Pons (tissue), 1 donor: ENCODE measurements around the gene NRXN2.

ENCODE experiments used
- DNase-seq: peaks from one replicate; pipeline ENCODE4 v3.0.0-alpha.2; 2016; ENCODE audit warnings: low spot score

Gene NRXN2

DNA sequence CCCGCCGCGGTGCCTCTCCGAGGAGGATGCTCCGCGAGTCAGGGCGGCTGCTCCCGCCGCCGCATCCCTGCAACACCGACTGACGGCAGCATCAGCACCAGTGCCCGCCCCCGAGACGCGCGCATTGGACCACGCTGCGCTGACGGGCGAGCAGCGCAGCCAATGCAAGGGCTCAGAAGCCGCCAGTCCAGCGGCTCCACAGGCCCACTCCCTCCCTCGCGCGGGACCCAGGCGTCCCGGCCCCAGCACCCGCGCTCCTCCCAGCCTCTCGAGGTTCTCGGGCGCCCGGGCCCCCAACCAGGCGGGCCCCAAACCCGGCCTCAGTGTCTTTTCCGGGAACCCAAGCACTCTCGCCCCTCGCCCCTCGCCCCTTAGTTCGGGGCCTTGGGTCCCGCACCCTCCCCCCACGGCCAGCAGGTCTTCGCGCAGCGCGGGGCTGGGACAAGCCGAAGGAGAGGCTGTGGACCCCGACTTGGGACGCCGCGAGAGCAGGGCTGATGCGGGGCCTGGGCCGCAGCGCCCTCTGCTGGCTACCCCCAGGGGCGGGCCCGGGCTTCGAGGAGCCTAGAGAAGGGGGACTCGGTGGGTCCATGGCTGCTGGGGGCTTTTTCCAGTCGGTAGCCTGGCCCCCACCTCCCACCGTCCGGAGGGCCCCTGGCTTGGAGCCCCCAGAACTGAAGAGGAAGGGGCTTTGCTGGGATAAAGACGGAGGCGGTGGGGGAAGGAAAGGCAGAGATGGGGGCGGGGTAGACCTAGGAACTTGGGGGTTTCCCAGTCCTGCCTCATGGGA is at the start of gene NRXN2:
TSS of gene NRXN2 (minus strand) at position 81 of the 790 bp plus-strand sequence. CDS start 9,498 bp downstream, outside the sequence.
- DNase-seq = peak; percentile 93

DNA sequence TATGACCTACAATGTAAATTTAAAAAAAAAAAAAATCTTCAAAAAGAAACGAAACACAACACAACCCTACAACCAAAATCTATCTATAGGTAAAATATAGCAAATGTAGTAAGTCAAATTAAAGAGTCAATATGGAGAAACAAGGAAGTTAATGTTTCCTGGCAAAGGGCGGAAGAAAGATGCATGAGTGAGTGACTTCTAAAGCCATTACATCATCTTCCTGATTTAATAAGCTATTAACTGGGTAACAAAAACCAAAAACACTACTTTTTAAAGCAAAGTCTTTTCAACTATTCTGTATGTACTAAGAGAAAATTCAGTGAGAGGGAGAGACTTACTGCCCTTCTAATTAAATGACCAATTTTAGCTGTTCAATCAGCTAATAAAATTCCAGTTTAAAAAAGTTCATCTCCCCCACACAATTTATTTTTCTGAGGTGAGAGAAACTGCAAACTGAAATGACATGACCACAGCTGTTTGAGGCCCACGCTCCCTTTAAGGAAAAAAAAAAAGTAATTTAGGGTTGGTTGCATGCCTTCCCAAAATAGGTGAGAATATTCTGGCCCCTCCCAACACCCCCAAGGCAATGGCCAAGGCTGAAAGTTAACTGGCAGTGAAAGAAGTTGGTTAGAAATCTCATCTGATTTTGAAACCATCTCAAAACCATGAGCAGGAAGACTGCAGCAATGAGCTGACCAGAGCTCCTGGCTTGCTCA is 49.5 kb upstream of the NRXN2 start:
- no peak for DNase-seq

DNA sequence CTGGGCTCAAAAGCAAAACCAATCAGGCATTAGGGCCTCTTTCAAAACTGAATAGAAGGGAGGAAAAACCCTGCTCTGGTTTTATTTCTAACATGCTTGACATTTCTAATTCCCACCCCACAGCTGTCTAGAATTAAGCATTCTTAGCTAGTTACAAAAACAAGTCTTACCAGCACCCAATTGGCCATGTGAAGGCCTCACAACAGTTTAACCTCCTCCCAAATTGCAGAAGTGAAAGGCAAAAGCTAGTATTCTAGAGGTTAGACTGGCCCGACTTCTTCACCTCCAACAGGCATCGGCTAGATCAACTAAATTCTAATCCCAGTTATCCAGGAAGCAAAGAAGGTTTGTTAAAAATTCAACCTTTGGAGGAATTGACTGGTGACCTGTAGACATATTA is 48.9 kb upstream of the NRXN2 start:
- DNase-seq = no peak

DNA sequence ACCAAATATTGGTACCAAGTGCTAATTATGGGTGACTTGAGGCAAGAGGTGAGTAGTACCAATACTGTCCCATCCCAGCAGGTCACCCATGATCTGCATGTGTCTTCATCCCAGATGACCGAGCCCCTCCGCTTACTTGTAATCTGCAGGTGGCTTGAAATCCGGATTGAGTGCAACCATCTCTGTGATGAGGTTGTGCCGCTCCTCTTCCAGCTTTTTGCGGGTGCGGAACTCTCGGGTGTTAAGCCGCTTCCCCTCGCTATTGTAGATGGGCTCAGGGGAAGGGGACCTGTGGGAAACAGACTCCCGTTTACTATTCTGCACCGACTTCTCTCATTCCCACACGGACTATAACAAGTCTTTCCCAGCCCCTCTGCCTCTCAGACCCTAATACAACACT is 47.1 kb upstream of the NRXN2 start:
- no peak for DNase-seq

DNA sequence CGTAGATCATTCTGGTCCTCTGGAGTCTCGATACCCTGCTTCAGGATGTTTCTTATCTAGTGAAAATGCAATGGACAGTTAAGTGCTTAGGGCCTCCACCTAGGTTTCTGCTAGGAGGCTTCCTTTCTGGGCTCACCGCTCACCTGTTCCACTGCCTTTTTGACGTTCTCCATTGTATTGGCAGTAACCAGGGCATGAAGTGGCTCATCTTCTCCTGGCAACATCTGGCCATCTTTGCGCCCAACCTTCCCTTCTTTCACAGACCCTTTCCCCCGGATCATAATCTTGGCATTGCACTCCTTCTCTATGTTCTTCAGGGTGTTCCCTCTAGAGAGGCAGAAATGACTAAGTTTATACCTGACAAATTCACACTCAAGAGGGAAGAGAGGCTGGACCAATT is 46.3 kb upstream of the NRXN2 start:
- DNase-seq = no peak

DNA sequence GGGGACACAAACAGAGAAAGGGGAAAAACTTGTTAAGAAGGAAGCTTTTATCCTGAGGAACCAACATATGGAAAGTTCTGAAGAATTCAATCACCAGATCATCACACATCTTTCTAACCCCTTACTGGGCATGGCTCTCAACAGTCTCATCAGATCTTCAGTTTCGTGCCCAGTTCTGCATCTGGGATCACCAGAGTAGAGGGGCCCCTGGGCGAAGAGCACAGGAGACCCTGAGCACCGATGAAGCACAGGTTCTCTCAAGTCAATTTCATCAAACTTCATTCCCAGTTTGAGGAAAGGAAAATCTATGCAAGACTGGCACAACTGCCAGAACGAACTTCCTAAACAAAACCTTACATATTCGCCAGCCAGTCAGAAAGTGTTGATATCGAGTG is 45.3 kb upstream of the NRXN2 start:
- DNase-seq = no peak

DNA sequence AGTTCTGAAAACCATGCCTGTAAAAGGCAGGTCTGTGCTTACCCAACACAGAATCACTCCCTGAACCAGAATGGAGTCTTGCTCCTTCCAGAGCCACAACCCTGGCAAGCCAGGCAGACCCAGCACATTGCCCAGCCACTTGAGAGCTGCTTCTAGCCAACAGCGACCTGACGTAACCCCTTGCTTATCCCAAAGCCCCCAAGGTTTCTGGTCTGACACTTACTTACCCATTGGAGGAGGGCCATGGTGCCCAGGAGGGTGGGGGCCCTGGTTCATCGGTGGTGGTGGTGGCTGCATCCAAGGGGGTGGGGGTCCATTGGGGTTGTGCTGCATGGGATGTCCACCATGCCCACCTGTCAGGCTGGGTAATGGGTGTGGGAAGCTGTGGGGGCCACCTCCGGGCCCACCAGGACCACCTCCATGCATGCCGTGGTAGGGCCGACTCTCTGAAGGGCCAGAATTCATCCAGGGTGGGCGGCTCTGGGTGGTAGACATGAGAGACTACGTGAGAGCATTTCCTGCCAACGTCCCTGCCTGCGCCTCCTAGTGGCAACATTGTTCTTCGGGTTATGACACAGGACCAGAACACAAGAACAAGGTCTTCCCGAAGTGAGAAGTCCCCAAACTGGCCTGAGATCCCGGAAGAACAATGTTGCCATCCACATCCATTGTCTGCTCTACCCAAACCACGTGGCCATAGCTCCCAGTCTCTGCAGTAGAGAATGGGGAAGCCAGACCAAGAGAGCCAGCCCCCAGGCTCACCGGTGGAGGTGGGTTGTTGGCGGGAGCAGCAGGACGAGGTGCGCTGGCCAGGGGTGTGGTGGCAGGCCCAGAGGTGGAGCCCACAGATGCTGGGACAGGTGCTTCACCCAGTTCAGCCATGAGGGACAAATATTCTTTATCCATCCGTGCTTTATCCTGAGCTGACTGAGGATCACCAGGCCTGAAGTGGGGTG is 44.6 kb upstream of the NRXN2 start:
- no peak for DNase-seq

DNA sequence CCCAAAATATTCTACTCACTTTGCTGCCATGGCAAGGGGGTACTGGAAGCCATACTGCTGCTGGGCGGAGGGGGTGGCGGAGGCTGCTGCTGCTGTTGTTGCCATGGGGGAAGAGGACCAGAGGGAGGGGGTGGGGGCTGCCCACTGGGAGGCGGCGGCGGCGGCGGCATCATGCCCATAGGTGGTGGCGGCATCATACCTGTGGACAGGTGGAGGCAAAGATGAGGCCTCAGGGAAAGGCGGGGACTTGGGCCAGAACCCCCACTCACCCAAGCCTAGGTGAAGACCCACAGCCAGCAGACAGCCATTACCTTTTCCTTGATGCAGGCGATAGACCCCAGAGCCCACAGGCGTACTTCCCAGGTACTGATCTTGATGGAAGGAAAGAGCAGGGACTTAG is 43.9 kb upstream of the NRXN2 start:
- DNase-seq = no peak

DNA sequence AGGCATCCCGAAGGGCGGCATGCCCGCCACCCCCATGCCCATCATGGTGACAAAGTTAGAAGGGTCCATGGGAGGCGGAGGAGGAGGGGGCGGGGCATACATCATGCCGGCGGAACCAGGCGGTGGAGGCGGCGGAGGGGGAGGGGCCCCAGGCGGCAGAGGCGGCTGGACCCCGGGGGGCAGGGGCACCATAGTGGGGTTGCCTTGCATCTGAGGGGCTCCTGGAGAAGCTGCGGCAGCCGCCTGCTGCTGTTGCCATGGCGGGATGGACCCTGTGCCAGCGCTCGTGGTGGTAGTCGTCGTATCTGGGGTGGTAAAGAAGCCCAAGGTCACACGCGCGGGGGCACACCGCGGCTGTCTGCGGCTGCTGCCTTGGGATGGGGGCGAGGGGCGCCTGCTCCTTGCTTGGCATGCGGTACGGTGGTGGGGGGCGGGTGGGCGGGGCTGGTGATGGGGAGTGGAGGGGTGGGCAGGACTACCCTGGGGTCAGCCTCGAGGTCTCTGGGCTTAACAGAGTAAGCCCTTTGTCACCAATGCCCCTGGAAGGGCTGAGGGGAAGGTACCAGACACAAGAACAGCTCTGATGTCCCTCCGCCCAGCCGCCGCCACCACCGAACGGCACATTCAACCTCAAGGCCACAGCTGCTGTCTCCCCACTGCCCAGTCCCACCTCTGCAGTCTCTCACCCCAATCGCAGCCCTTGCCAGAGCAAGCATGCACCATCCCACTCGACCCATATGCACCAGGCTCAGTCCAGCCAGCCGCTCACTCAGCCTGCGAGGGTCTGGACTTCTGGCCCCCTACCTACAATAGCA is 43.1 kb upstream of the NRXN2 start:
- DNase-seq = no peak

DNA sequence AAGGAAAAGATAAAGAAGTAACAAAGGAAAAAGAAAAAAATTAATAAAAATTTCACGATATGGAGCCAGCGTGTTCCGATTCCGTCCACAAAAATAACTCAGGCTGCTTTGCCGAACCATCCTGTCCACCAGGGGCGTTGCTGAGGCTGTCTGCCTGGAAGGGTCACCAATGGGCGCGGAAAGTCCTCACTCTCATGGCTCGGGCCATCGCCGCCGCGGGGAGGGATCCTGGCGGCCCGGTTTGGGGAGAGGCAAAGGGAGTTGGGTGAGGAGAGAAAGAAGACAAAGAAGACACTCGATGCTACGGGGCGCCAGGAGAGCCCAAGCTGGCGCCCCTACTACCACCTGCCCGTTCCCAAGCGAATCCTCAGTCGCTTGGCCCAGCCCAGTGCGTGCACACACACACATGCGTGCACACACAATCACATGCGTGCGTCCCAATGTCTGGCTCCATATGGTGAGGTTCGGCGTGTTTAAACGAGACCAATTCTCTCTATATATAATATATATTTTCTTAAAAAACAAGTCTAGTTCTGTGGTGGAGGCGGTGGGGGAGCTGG is 42.4 kb upstream of the NRXN2 start:
- no peak for DNase-seq

DNA sequence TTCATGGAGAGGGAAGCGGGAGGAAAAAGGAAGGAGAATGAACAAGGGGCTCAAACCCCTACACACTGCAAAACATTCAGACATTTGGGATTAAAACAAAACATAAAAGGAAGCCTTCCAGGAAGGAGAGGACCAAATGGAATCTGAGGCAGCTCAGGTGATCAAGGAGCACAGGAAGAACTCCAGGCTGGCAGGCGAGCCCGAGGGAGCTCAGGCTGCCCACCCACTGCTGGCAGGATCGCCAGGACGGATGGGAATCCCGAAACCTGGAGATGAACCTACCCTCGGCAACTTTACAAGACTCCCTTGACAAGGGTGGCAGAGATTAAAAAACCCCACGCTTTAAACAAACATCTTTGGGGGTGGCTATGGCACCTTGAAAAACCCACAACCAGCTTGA is 41.8 kb upstream of the NRXN2 start:
- no peak for DNase-seq

DNA sequence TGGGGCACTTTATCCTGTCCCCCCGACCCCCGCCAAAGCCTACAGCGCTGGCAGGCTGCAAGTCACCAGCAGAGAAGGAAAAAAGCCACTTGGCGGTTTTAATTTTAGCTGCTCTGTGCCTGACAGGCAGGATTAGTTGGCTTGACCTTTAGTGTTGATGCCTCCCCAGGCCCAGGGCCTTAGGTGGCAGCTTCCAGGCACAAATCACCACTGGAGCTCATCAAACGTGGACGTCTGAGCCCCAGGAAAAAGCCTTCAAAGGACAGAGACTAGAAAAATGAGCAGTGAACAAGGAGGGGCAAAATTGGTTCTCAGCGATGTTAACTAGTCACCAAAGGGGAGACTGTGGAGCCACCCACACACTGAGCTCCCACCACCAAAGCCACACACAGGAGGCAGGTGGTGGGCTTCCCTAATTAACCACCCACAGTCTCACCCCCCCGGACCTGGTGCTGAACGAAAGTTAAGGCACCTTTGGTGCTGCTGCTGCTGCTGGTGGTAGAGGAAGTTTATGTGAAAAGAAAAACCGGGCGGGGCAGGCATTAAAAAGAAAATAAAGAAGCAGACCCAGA is 41.1 kb upstream of the NRXN2 start:
- no peak for DNase-seq

DNA sequence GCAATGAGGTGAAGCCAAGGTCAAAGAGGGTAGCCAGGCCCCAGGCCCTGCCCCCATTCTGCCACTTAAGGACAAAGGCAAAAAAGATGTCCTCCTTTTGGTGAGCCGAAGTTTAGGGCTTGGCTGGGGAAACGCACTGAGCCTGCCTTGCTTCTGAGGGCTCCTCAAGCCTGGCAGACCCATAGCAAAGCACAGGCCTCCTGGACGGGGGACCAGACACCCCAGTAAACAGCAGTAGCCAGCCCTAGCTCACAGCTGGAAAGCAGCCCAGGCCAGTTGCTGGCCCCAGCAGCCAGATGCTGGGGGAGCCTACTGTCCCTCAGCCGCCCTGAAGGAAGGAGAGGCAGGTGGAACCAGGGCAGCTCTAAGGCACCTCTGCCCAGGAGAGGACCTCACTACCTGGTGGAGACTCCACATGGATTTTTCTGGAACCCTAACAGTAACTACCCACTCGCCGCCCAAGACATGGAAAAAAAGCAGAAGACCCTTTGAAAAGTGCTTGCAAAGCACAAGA is 40.6 kb upstream of the NRXN2 start:
- peak; percentile 32 for DNase-seq

DNA sequence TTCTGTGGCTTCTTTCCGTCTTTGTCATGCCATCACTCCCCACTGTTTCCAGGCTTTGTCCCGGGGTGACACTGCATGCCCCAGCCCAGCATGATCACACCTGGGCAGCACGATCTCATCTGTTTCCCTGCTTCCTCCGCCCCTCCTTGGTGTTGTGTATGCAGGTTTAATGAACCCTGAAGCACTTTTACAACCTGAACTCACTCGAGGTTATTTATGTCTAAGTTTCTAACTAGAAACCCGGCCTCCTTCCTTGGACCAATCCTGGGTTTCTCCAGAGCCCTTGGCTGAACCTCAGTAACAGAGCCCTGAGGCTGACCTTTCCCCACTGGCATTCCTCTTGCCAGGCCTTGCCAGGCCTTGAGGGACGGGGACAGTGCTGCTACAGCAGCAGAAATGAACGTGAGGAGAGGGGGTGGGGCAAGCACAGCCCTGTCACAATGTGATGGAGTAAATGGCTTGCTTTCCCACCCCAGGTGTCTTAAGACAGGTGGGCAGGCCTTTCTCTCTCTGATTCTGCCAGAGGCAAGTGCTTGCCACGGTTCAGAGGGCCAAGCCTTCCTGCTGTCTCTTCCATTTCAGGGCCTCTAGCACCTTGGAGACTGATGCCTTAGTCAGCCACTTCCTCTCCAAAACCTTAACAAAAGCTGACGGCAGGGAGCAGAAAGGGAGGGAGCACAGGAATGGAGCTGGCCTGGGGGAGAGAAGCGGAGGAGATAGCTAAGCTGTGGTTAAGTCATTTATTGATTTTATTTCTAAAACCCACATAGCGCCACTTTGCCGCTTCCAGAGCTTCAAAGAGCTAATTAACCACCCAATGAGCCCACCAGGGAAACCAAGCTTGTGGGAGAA is 39.9 kb upstream of the NRXN2 start:
- DNase-seq = peak; percentile 36

DNA sequence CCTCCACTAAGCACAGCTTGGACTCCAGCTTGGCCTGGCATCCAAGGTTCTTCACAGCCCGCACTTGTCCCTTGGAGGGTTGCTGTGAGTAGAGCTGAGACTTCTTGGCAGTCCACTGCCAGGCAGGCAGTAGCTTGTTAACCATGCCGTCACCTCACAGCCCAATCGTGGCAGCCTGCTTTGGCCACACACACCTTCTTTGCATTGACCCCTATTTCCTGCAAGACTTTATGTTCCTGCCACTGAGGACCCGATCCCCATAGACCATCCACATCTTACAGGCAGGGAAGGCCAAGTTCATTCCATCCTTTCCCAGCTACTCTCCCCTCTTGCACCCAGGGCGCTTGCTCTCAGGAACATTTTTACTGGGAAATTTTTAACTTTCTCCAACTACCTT is 39.3 kb upstream of the NRXN2 start:
- DNase-seq = peak; percentile 36

DNA sequence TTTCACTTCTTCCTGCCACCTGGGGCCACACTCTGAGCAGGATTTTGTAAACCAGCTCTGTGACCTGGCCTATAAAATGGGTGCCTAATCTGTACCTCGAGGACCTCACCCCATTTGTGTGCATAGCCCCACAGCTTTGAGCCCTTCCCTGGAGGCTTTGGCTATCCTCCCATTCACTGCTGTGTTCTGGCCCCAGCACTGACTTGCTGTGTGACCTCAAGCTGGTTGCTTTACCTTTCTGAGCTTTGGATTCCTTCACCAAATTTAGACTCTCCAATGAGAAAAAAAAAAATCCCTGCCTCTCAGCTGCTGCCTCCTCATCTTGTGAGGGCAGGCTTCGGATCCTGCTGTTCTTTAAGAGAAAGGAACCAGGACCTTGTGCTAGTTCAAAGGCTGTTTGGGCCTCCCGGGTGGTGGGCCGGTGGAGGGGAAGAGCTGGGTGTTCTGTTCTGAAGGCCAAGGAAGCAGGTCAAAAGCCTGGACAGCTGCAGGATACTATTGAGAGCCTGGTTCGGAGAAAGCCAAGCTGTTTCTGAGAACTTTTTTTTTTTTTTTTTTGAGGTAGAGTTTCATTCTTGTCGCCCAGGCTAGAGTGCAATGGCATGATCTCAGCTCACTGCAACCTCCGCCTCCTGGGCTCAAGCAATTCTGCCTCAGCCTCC is 37.9 kb upstream of the NRXN2 start:
- no peak for DNase-seq

DNA sequence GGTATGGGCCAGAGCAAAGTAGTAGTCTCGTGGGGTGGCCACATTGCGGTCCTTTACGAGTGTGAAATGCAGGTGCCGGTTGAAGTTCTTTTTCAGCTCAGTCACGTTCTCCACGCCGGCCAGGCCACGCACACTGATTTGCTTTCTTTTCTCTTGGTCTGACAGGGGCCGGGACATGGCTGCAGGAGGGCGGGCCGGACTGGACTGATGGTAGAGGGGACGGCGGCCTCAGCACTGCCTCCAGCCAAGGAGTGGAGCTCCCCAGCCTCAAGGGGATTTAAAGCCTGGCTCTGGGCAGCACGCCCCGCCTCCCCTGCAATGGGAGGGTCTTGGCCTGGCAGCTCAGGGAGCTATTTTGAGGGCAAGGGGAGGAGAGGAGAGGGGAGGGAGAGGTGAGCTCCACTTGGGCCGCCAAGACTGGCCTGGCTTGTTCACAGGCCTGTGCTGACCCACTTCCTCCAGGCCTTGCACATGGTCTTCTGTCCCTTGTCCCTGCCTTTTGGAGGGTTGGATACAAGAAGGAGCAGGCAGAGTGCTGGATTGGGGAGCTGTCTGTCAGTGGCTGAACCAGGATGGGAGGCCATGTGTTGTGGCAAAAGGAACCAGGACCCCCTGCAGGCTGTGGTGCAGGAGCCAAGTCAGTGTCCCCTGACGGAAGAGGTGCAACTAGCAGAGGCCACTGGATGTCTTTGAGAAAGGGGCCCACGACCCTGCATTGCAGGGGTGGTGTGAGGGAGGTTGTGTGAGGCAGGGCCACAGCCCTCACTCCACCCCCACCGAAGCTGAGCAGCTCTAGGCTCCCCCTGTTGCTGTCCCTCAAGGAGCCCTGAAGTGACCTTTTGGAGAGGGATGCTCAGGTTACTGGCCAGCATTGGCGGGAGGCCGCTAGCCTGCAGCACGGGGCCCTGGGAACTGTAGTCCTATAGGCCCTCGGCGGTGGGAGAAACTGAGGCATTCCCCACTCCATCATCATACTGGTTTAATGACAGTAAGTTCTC is 37.0 kb upstream of the NRXN2 start, which contains the start of gene PYGM:
TSS of gene PYGM (minus strand) at position 253 of the 998 bp plus-strand sequence. CDS start at position 177, 76 bp downstream.
- DNase-seq = peak; percentile 61
